SK-N-SH treated with all-trans-retinoic acid at 6 μM for 48 hours (cell line): ENCODE data around the gene KCTD13.

Experiments
- ARNTL ChIP-seq: fragments of 450-650 bp; formaldehyde crosslinking; IDR thresholded peaks from 2 replicates; pipeline ENCODE4 v1.5.0; 2020; ENCODE audit warnings: low read depth, mild to moderate bottlenecking, moderate library complexity, borderline replicate concordance
- CREB5 ChIP-seq: fragments of 250-450 bp; sonication (Bioruptor Pico); IDR thresholded peaks from 2 replicates; pipeline ENCODE4 v1.5.1; 2020; ENCODE audit warnings: low read depth, mild to moderate bottlenecking, moderate library complexity
- CSRNP3 ChIP-seq: fragments of 250-450 bp; sonication (Bioruptor Pico); IDR thresholded peaks from 2 replicates; pipeline ENCODE4 v1.5.1; 2021; ENCODE audit warnings: mild to moderate bottlenecking, moderate library complexity
- ESRRG ChIP-seq: fragments of 250-450 bp; sonication (Bioruptor Pico); IDR thresholded peaks from 2 replicates; pipeline ENCODE4 v1.6.1; 2021; ENCODE audit warnings: mild to moderate bottlenecking
- PATZ1 ChIP-seq: fragments of 250-450 bp; sonication (Bioruptor Pico); IDR thresholded peaks from 2 replicates; pipeline ENCODE4 v1.8.0; 2020; ENCODE audit warnings: mild to moderate bottlenecking, moderate library complexity, borderline replicate concordance
- PPARA ChIP-seq: fragments of 250-450 bp; sonication (Bioruptor Pico); IDR thresholded peaks from 2 replicates; pipeline ENCODE4 v1.5.0; 2020; ENCODE audit warnings: mild to moderate bottlenecking, borderline replicate concordance
- RARB ChIP-seq: fragments of 250-450 bp; sonication (Bioruptor Pico); IDR thresholded peaks from 2 replicates; pipeline ENCODE4 v1.8.0; 2021; ENCODE audit warnings: mild to moderate bottlenecking, moderate library complexity
- TCF4 ChIP-seq: fragments of 250-450 bp; sonication (Bioruptor Pico); IDR thresholded peaks from 2 replicates; pipeline ENCODE4 v1.8.0; 2021; ENCODE audit warnings: mild to moderate bottlenecking, moderate library complexity, borderline replicate concordance
- TOX ChIP-seq: fragments of 250-450 bp; sonication (Bioruptor Pico); IDR thresholded peaks from 2 replicates; pipeline ENCODE4 v1.8.0; 2021; ENCODE audit warnings: mild to moderate bottlenecking, moderate library complexity, borderline replicate concordance
- TSHZ2 ChIP-seq: fragments of 250-450 bp; sonication (Bioruptor Pico); IDR thresholded peaks from 2 replicates; pipeline ENCODE4 v1.5.0; 2020; ENCODE audit warnings: mild to moderate bottlenecking, moderate library complexity
- ZC3H10 ChIP-seq: fragments of 250-450 bp; sonication (Bioruptor Pico); IDR thresholded peaks from 2 replicates; pipeline ENCODE4 v1.5.1; 2021; ENCODE audit warnings: mild to moderate bottlenecking, moderate library complexity
- ZFP3 ChIP-seq: fragments of 250-450 bp; sonication (Bioruptor Pico); IDR thresholded peaks from 2 replicates; pipeline ENCODE4 v1.5.0; 2020; ENCODE audit warnings: mild to moderate bottlenecking, moderate library complexity
- ZFP30 ChIP-seq: fragments of 450-650 bp; formaldehyde crosslinking; IDR thresholded peaks from 2 replicates; pipeline ENCODE4 v1.5.0; 2022; ENCODE audit warnings: mild to moderate bottlenecking, moderate library complexity

- TF ChIP-seq PPARA (CRISPR knock-in tag), result no peak
- no peak for TF ChIP-seq TCF4
- no peak for TF ChIP-seq RARB (CRISPR knock-in tag)
- TF ChIP-seq CREB5 (CRISPR knock-in tag), result no peak
- TF ChIP-seq TOX, result no peak
- TF ChIP-seq ZFP30 (CRISPR knock-in tag), result no peak
- TF ChIP-seq CSRNP3 (CRISPR knock-in tag), result no peak
- TF ChIP-seq ZFP3 (CRISPR knock-in tag), result no peak
- TF ChIP-seq ZC3H10 (CRISPR knock-in tag), result no peak
- no peak for TF ChIP-seq PATZ1 (CRISPR knock-in tag)
- TF ChIP-seq ARNTL (CRISPR knock-in tag), result no peak
- no peak for TF ChIP-seq ESRRG
- TF ChIP-seq TSHZ2 (CRISPR knock-in tag), result no peak
These were observed 18.1 kb downstream of the KCTD13 start for GRCh38 chr16:29907973-29908372.
